GM12873 (cell line): ENCODE results near the gene PCBP4.

Experiments
- CTCF ChIP-seq: IDR thresholded peaks from 2 replicates; pipeline ENCODE4 v1.5.1; 2012; ENCODE audit warnings: low read depth, mild to moderate bottlenecking, moderate library complexity, low read length, control low read depth; ENCODE audit not compliant: insufficient read depth; ENCODE audit errors: missing control alignments

PCBP4 gene

GRCh38 chr3:51927061-51927977, 39.9 kb downstream of the PCBP4 start:
- no peak for TF ChIP-seq CTCF

GRCh38 chr3:51921081-51921578, 46.1 kb downstream of the PCBP4 start:
- no peak for TF ChIP-seq CTCF

- TF ChIP-seq CTCF: no peak
Measured at GRCh38 chr3:51916418-51916817, 50.8 kb downstream of the PCBP4 start.

GRCh38 chr3:51908026-51908425, 59.2 kb downstream of the PCBP4 start:
- TF ChIP-seq CTCF: no peak
